ENCODE data around the gene NEURL2. TPM values are rescaled to one million over a fixed set of nuclear protein-coding genes. Genes with fewer than 3 reads are reported as not detected.

The NEURL2 gene
- total RNA-seq: 1.5 TPM in 2 replicates

- intact Hi-C loops (cut with micrococcal nuclease): loop anchor here (1.0 to 2.0 kb wide), 7 partner anchors 10 to 92 kb away; partner anchors contain the start of genes ACOT8, PCIF1, UBE2C and ZSWIM1
These were observed at the start of gene NEURL2, which contains the start of gene CTSA for GRCh38 chr20:45890985-45891983. NEURL2 (minus strand) TSS chr20:45891208; CDS start chr20:45890991, 217 bp downstream. CTSA (plus strand) TSS chr20:45891335; CDS start chr20:45891569, 234 bp downstream.

DNA sequence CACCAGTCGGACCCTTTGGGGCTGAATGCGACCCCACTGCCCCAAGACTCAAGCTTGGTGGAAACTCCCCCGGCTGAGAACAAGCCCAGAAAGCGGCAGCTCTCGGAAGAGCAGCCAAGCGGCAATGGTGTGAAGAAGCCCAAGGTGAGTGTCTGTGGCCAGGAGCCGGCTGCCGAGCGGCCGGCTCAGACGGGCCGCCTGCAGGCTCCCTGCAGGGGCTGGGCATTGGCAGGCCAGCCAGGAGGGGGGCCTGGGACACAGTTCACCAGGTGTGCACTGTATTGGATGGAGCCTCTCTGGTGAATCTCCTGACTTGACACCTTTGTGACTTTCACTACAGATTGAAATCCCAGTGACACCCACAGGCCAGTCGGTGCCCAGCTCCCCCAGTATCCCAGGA lies 49.5 kb upstream of the NEURL2 start:
- intact Hi-C loops (cut with micrococcal nuclease): no loop called here

DNA sequence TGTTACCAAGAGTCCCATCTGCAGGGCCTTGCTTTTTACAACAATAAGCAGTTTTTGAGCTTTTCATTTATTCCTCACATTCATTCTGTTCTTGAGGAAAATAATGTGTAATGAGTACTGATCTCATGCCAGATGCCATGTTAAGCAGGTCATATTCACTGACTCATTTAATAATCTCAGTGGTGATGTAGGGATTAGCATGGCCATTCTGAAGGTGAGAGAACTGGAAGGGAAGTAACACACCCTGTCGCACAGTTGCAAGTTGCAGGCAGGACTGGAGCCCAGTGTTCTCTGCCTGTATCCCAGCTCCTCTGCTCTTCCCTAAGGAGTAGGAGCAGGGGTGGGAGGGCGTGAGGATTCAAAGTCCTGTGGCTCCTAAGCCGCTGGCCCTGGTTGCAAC lies 49.0 kb upstream of the NEURL2 start:
- intact Hi-C loops (cut with micrococcal nuclease): no loop called here

GRCh38 chr20:45938727-45939438 lies 47.9 kb upstream of the NEURL2 start:
- intact Hi-C loops (cut with micrococcal nuclease): loop anchor here (5.0 kb wide), 1 partner anchor 83 kb away; no protein-coding TSS in a partner anchor

DNA sequence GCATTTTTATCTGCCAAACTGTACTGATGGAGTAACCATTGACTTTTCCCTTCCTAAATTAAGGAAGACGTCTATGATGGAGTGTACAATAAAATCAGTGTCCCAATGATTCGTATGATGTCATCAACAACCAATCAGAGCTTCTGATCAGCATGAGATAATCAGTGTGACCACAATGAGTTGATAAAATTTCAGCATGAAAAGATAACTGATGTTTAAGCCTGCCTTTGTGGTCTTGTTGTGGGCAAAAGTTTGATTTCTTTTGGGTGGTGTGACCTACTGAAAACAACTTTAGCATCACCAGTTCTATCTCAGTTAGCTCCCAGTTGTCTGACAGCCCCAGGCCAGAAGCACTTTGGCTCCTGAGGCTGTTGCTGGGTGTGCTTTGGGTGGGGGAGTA lies 46.8 kb upstream of the NEURL2 start:
- intact Hi-C loops (cut with micrococcal nuclease): loop anchor here (5.0 kb wide), 1 partner anchor 85 kb away; no protein-coding TSS in a partner anchor

GRCh38 chr20:45935416-45936046 lies 44.5 kb upstream of the NEURL2 start:
- intact Hi-C loops (cut with micrococcal nuclease): loop anchor here (1.0 to 5.0 kb wide), 12 partner anchors 24 to 754 kb away; partner anchors contain the start of genes ACOT8, DNTTIP1, NCOA5 and PIGT

DNA sequence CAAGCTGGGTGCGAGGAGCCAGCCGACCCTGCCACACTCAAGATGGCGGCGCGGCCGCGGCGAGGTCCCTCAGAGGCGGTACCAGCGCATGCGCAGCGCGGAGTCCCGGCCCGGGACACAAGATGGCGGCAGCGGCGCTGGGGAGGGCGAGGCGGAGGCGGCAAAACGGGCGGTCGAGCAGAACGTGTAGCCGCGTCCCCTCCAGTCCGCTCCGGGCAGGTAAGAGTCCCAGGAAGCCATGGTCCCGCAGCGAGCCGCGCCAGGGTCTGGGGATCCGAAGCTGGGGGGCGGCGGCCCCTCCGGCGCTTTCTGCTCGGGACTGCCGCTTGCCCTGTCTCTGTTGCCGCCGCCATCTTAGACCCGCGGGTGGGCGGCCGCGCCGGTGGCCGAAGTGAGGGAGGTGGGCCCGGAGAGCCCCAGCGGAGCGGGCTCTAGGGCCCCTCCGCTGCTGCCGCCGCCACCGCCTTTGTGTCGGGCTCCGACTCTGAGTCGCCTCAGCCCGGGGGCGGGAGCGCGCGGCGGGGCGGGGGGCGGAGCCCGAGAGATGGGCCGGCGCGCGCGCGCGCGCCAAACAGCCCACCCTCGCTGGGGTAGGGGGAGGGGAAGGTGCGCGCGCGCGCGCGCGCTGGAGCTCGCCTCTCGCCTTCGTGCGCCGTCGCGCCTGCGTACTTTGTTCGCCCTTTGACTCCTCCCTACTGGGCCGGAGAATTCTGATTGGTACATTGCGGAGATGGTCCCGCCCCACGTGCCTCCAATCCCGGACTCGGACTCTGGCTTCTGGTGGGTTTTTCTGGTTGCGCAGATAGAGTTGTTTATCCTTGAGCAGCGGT lies 43.8 kb upstream of the NEURL2 start, which contains the start of gene PCIF1:
TSS of gene PCIF1 (plus strand) at position 98 of the 830 bp plus-strand sequence. CDS start 4,317 bp downstream, outside the sequence.
- intact Hi-C loops (cut with micrococcal nuclease): loop anchor here (1.0 to 5.0 kb wide), 16 partner anchors 24 to 1412 kb away; partner anchors contain the start of genes ACOT8, CTSA, DNTTIP1 and NCOA5

DNA sequence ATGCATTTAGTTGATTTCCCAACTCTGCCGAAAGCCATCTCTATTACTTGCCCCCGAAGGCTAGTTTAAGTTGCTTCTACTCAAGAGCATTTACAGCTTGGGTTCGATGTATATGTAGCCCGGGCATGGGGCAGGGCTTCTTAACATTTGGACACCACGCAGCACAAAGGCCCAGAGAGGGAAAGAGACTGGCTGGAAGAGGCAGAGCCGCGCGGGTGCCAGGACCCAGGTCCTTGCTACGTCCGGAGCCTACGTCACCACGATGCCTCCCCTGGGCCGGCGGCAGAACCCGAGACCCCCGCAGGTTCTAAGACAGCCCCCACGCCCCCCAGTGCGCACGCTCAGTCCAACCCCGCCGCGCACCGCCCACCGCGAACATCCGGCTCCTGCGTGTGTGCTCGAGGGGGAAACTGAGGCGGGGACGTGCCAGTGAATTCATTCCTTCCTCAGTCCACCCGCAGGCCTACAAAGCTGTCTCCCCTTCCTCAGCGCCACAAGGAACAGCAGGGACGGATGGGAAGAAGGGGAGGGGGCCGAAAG lies 43.1 kb upstream of the NEURL2 start:
- intact Hi-C loops (cut with micrococcal nuclease): loop anchor here (1.0 to 5.0 kb wide), 6 partner anchors 43 to 1413 kb away; partner anchors contain the start of genes CTSA, DNTTIP1, NEURL2 and STK4

GRCh38 chr20:45933266-45934045 lies 42.4 kb upstream of the NEURL2 start:
- intact Hi-C loops (cut with micrococcal nuclease): loop anchor here (1.0 to 5.0 kb wide), 6 partner anchors 42 to 1414 kb away; partner anchors contain the start of genes CTSA, DNTTIP1, NEURL2 and STK4

DNA sequence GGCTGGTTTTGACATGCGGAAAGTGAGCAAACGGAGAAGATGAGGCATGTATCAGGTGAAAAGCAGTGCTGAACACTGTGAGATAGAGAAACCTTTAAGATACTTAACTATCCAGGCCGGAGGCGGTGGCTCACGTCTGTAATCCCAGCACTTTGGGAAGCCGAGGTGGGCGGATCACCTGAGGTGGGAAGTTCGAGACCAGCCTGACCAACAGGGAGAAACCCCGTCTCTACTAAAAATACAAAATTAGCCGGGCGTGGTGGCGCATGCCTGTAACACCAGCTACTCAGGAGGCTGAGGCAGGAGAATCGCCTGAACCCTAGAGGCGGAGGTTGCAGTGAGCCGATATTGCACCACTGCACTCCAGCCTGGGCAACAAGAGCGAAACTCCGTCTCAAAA lies 40.7 kb upstream of the NEURL2 start:
- intact Hi-C loops (cut with micrococcal nuclease): loop anchor here (5.0 kb wide), 2 partner anchors 964 to 1416 kb away; partner anchors contain the start of gene STK4

GRCh38 chr20:45927071-45927878 lies 36.3 kb upstream of the NEURL2 start:
- intact Hi-C loops (cut with micrococcal nuclease): no loop called here

DNA sequence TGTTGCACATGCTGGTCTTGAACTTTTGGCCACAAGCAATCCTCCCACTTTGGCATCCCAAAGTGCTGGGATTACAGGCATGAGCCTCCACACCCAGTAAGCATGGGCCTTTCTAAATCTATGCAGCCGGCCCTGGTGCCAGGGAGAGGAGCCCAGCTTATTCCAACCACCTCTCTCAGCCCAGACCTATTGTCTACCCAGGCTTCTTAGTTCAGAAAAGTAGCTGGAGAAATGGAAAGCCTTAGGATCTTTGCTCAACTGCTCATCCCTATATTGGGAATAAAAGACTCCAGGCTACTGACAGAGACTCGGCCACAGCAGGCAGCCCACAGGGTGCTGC lies 35.7 kb upstream of the NEURL2 start:
- intact Hi-C loops (cut with micrococcal nuclease): no loop called here

GRCh38 chr20:45925821-45926506 lies 35.0 kb upstream of the NEURL2 start:
- intact Hi-C loops (cut with micrococcal nuclease): no loop called here

- intact Hi-C loops (cut with micrococcal nuclease): no loop called here
These were observed 33.6 kb upstream of the NEURL2 start for GRCh38 chr20:45924391-45925261.

DNA sequence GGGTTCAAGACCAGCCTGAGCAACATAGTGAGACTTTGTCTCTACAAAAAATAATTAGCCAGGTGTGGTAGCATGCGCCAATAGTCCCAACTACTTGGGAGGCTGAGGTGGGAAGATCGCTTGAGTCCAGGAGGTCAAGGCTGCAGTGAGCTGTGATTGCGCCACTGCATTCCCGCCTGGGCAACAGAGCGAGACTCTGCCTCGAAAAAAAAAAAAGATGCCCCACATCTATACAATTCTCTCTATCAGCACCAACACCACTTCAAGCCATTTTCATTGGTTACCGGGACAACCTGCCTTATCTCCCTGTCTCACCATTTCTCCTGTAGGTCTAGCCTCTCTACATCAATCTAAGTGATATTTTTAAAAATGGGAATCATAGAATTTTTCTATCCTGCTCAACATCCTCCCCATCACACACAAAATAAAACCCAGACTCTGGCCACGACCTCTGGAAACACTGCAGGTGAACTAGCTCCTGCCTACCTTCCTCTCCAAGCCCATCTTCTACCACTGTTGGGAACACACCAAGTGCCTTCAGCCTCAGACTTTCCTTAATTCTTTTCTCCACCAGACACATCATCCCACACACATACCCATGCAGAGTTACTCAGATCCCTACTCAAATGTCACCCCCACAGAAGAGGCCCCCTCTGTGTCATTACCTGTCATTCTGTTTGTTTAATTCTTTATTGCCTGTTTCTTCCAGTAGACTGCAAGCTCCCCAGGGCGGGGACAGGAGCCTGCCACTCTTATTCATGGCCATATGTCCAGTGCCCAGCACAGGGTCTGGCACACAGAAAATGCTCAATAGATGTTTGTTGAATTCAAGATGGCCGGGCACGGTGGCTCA lies 30.6 kb upstream of the NEURL2 start:
- intact Hi-C loops (cut with micrococcal nuclease): no loop called here

Data from T-helper 1 cell treated with Interleukin-12 subunit alpha and Interleukin-12 subunit beta and Interleukin-4 antibody, amounts not matched to agents 30 ng/mL and 1 ng/mL, for 36 hours (primary cell).